Neutrophil (primary cell): Measurements from ENCODE around the gene ADGRD1.

ENCODE experiments used
- H3K27ac ChIP-seq: fragments of 200-600 bp; sonication (generic); 2 replicates; pipeline ENCODE4 v1.5.1; 2016; ENCODE audit warnings: mild to moderate bottlenecking, moderate library complexity
- H3K27me3 ChIP-seq: fragments of 200-600 bp; sonication (generic); 2 replicates; pipeline ENCODE4 v1.6.0; 2016; ENCODE audit warnings: mild to moderate bottlenecking
- H3K36me3 ChIP-seq: fragments of 200-600 bp; sonication (generic); 2 replicates; pipeline ENCODE4 v1.5.1; 2017
- H3K4me1 ChIP-seq, 2 experiments: fragments of 200-600 bp in 1 of 2; sonication (generic) in 1 of 2; 1 replicate in 1 of 2; 2 replicates in 1 of 2; pipeline versions ENCODE4 v1.5.1 to v1.6.1; 2013 to 2016; ENCODE audit warnings: low read depth in 1 of 2, low read length in 1 of 2, mild to moderate bottlenecking in 1 of 2, moderate library complexity in 1 of 2; ENCODE audit not compliant: control insufficient read depth in 1 of 2, insufficient read depth in 1 of 2
- H3K4me3 ChIP-seq, 2 experiments: fragments of 200-600 bp in 1 of 2; sonication (generic) in 1 of 2; 1 replicate in 1 of 2; 2 replicates in 1 of 2; pipeline ENCODE4 v1.5.1; 2013 to 2016; ENCODE audit warnings: low read depth in 1 of 2, low read length in 1 of 2, mild to moderate bottlenecking in 1 of 2, moderate library complexity in 1 of 2
- H3K9me3 ChIP-seq: fragments of 200-600 bp; sonication (generic); 2 replicates; pipeline ENCODE4 v1.5.1; 2016
- TF ChIP-seq, protein P1 (sequence below): fragments of 200-600 bp; sonication (generic); IDR thresholded peaks from 2 replicates; pipeline ENCODE4 v1.5.1; 2016; ENCODE audit warnings: antibody characterized with exemption

ADGRD1 gene

DNA sequence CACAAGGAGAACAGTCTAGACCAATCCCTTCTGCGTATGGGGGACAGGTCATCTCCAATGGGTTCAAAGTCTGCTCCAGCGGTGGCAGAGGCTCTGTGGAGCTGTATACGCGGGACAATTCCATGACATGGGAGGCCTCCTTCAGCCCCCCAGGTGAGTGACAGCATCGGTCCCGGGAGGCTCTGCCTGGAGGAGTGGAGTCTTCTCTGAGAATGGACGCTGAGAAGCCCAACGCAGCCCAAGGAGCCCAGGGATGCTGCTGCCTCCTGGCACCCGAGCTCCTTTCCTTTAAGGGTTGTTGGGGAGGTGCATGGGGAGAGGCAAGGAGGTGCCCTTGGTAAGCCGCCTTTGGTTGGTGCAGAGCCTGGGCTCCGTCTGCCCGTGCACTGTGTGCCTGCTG lies 28.2 kb downstream of the ADGRD1 start:
- no peak overlapping the region for H3K4me3 ChIP-seq
- no peak overlapping the region for H3K27ac ChIP-seq
- TF ChIP-seq, protein P1, sequence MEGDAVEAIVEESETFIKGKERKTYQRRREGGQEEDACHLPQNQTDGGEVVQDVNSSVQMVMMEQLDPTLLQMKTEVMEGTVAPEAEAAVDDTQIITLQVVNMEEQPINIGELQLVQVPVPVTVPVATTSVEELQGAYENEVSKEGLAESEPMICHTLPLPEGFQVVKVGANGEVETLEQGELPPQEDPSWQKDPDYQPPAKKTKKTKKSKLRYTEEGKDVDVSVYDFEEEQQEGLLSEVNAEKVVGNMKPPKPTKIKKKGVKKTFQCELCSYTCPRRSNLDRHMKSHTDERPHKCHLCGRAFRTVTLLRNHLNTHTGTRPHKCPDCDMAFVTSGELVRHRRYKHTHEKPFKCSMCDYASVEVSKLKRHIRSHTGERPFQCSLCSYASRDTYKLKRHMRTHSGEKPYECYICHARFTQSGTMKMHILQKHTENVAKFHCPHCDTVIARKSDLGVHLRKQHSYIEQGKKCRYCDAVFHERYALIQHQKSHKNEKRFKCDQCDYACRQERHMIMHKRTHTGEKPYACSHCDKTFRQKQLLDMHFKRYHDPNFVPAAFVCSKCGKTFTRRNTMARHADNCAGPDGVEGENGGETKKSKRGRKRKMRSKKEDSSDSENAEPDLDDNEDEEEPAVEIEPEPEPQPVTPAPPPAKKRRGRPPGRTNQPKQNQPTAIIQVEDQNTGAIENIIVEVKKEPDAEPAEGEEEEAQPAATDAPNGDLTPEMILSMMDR = no peak
- H3K9me3 ChIP-seq = no peaks in the 10 kb centered on the region
- H3K36me3 ChIP-seq = no peaks in the 10 kb centered on the region
- H3K4me1 ChIP-seq = no peaks in the 10 kb centered on the region
- peaks cover 30% of the 10 kb centered on the region for H3K27me3 ChIP-seq

DNA sequence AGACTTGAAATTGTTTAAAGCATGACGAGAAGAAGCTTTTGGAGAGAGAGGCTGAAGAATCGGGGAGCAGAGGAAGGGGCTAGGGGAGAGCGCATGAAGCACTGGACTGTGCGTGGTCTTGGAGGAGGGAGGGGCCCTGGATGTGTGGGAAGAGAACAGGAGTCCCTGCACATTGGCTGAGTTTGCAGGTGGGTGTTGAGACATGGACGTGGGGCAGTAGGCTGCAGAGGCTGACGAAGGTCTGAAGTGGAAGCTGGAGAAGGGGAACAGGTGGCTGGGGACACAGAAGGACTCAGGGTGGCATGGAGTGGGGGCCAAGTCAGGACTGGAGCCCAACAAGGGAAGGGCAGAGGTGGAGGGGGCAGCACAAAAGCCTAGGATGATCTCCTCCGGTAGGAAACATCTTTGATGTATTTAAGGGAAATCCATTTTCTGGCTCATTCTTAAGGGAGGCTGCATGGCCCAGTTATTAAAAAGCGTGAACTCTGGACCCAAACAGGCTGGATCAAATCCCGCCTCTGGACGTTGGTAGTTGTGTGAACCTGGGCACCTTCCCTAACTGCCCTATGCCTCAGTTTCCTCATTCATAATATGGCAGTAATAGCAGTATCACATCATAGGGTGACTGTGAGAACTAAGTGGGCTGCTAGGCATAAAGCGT lies 29.0 kb downstream of the ADGRD1 start:
- Histone ChIP-seq H3K4me1 (no peaks in the 10 kb centered on the region), H3K36me3 (no peaks in the 10 kb centered on the region), H3K27me3 (peaks cover 37% of the 10 kb centered on the region), H3K27ac (no peak overlapping the region), H3K4me3 (no peak overlapping the region), H3K9me3 (no peaks in the 10 kb centered on the region)
- TF ChIP-seq, protein P1 = no peak

DNA sequence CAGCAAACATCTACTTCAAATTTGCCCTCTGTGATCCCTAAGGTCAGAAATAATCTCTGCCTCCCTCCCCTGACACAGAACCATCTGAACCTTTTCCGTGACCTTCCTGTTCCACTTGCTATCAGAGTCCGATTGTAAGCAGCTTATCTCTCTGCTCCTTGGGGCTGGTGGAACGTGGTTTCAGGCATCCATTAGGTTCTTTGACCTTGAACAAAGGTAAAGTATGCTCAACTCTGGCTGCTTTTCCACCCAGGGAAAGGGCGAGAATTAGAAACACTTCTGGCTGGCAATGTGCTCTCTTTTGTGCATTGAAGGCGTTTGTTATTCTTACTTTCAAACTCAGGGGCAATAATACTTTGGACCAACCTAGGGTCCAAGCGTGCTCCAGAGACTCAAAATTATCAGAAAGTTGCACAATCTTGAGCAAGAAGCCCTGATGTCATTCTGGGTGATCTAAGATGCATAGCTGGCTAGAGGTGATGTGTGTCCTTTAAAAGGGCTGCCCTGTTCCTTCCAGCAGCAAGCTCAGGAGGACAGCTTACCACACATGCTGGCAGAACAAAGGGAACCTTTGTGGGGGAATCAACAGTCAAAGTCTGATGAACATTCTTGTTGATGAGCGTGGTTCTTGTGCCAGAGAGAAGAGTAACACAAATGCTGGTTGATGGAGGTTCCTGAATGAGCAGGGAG lies 29.8 kb downstream of the ADGRD1 start:
- Histone ChIP-seq H3K4me3 (no peak overlapping the region), H3K27me3 (peaks cover 37% of the 10 kb centered on the region), H3K27ac (no peak overlapping the region), H3K36me3 (no peaks in the 10 kb centered on the region), H3K4me1 (no peaks in the 10 kb centered on the region), H3K9me3 (no peaks in the 10 kb centered on the region)
- TF ChIP-seq, protein P1 = no peak

DNA sequence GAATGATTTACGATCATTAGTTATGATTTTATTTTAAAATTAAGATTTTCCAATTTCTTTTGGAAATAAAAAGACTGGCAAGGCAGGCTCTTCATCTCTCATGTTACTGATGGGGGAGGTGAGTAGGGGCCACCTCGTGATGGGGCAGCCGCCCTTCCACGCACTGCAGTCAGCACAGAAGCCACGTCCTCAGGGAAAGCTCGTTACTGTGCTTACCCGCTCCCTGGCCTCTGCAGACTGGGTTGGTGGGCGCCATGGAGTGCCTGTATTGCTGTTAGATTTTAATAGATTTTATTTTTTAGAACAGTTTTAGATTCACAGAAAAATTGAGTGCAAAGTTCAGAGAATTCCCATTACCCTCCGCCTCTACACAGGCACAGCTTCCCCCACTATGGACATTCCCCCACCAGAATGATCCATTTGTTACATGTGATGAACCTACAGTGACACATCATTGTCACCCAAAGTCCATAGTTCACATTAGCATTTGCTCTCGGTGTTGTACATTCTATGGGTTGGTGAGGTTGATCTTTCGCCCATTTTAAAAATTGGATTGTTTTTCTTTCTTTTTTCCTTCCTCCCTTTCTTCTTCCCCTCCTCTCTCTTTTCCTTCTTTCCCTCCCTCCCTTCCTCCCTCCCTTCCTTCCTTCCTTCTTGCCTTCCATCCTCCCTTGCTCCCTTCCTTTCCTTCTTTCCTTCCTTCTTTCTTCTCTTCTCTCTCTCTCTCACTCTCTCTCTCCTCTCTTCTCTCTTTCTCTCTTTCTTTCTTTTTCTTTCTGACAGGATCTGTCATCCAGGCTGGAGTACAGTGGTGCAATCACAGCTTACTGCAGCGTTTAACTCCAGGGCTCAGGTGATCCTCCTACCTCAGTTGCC lies 30.7 kb downstream of the ADGRD1 start:
- no peaks in the 10 kb centered on the region for H3K9me3 ChIP-seq
- H3K4me1 ChIP-seq = no peaks in the 10 kb centered on the region
- TF ChIP-seq, protein P1 = no peak
- peaks cover 40% of the 10 kb centered on the region for H3K27me3 ChIP-seq
- no peak overlapping the region for H3K4me3 ChIP-seq
- H3K36me3 ChIP-seq = no peaks in the 10 kb centered on the region
- no peak overlapping the region for H3K27ac ChIP-seq

DNA sequence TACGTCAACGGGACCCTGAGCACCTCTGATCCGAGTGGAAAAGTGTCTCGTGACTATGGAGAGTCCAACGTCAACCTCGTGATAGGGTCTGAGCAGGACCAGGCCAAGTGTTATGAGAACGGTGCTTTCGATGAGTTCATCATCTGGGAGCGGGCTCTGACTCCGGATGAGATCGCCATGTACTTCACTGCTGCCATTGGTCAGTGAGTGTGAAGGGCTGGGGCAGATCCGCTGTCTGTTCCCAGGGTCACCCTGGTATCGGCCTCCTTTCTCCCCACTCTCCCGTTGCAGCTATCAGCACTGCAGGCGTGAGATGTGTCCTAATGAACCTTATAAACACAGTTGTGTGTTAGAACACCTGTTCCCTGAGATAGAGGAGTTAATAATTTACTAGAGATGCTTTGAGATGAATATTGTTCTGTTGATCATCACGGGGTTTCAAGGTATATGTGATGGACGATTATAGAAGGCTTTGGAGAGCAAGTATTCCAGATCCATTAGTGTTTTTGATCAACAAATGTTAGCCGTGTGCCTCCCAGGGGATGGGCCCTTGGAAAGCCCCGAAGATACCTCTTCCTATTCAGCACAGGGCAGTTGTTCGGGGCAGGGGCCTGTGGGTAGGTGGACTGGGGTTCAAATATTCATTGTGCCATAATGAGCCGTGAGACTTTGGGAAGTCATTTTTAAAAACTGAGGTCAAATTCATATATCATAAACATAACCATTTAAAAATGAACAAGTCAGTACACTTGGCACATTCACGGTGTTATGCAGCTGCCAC lies 33.6 kb downstream of the ADGRD1 start:
- no peak overlapping the region for H3K27ac ChIP-seq
- H3K27me3 ChIP-seq = peaks cover 25% of the 10 kb centered on the region
- H3K4me3 ChIP-seq = no peak overlapping the region
- H3K4me1 ChIP-seq = no peaks in the 10 kb centered on the region
- TF ChIP-seq, protein P1 = no peak
- no peaks in the 10 kb centered on the region for H3K36me3 ChIP-seq
- H3K9me3 ChIP-seq = no peaks in the 10 kb centered on the region
